DND-41 (cell line): ENCODE measurements around the gene VAPB.

Source experiments
- ATAC-seq: fragments of 200-7000 bp; cut with Tn5 transposase; 3 replicates; pipeline ENCODE4 v1.9.1; 2021; ENCODE audit warnings: low read depth; ENCODE audit not compliant: insufficient read depth
- DNase-seq: peaks from one replicate; pipeline ENCODE4 v3.0.0-alpha.2; 2020
- H2AFZ ChIP-seq: 2 replicates; pipeline ENCODE4 v1.6.0; 2012; ENCODE audit warnings: low read depth, low read length
- H3K27ac ChIP-seq: 2 replicates; pipeline ENCODE4 v1.5.1; 2012; ENCODE audit warnings: low read length, inconsistent platforms
- H3K27me3 ChIP-seq: fragments of 200-600 bp; sonication (generic); 2 replicates; pipeline ENCODE4 v1.6.0; 2012; ENCODE audit warnings: low read length, mild to moderate bottlenecking, inconsistent platforms; ENCODE audit not compliant: insufficient read depth, poor library complexity
- H3K36me3 ChIP-seq: 2 replicates; pipeline ENCODE4 v1.5.1; 2012; ENCODE audit warnings: low read length, inconsistent platforms; ENCODE audit not compliant: insufficient read depth
- H3K4me1 ChIP-seq: 2 replicates; pipeline ENCODE4 v1.5.1; 2012; ENCODE audit warnings: mild to moderate bottlenecking, low read length; ENCODE audit not compliant: insufficient read depth
- H3K4me2 ChIP-seq: 2 replicates; pipeline ENCODE4 v1.6.0; 2012; ENCODE audit warnings: mild to moderate bottlenecking, moderate library complexity, low read length, inconsistent platforms; ENCODE audit not compliant: insufficient read depth
- H3K4me3 ChIP-seq, 2 experiments: fragments of 200-600 bp in 1 of 2; shearing (Covaris generic) in 1 of 2; 2 replicates each; pipeline ENCODE4 v1.5.1; 2012 to 2016; ENCODE audit warnings: inconsistent platforms in 2 of 2, low read length in 2 of 2, mild to moderate bottlenecking in 2 of 2, low read depth in 1 of 2, moderate library complexity in 1 of 2
- H3K79me2 ChIP-seq: 2 replicates; pipeline ENCODE4 v1.6.0; 2012; ENCODE audit warnings: low read length, inconsistent platforms; ENCODE audit not compliant: insufficient read depth
- H3K9ac ChIP-seq: 2 replicates; pipeline ENCODE4 v1.6.0; 2012; ENCODE audit warnings: low read depth, mild to moderate bottlenecking, inconsistent platforms, low read length, moderate library complexity
- H3K9me3 ChIP-seq: 2 replicates; pipeline ENCODE4 v1.5.1; 2012; ENCODE audit warnings: low read length, moderate library complexity, mild to moderate bottlenecking, inconsistent platforms; ENCODE audit not compliant: insufficient read depth, severe bottlenecking
- H4K20me1 ChIP-seq: 2 replicates; pipeline ENCODE4 v1.6.0; 2012; ENCODE audit warnings: low read length; ENCODE audit not compliant: insufficient read depth
- CTCF ChIP-seq: IDR thresholded peaks from 2 replicates; pipeline ENCODE4 v1.5.1; 2012; ENCODE audit warnings: borderline replicate concordance, low read length, moderate library complexity, mild to moderate bottlenecking; ENCODE audit not compliant: poor library complexity, severe bottlenecking; ENCODE audit errors: extremely low read depth
- EZH2 ChIP-seq: IDR thresholded peaks from 3 replicates; pipeline ENCODE4 v1.6.1; 2012; ENCODE audit warnings: borderline replicate concordance, low read depth, mild to moderate bottlenecking, moderate library complexity, low read length, inconsistent platforms; ENCODE audit not compliant: severe bottlenecking

VAPB gene

GRCh38 chr20:58481481-58482021, 92.5 kb downstream of the VAPB start:
- Histone ChIP-seq H3K9me3 (peaks cover 41% of the 10 kb centered on the region), H3K4me3 (no peak overlapping the region), H3K27me3 (no peaks in the 10 kb centered on the region), H3K36me3 (no peaks in the 10 kb centered on the region), H3K4me2 (no peak overlapping the region), H3K79me2 (no peaks in the 10 kb centered on the region), H4K20me1 (no peaks in the 10 kb centered on the region), H3K4me1 (no peaks in the 10 kb centered on the region), H3K27ac (no peak overlapping the region), H2AFZ (no peak overlapping the region), H3K9ac (no peak overlapping the region)
- TF ChIP-seq CTCF = peak; percentile 14
- no peak for TF ChIP-seq EZH2
- ATAC-seq (no peak), DNase-seq (no peak)

GRCh38 chr20:58482416-58482815, 93.4 kb downstream of the VAPB start:
- no peak overlapping the region for H3K4me3 ChIP-seq
- H3K27ac ChIP-seq = no peak overlapping the region
- H3K79me2 ChIP-seq = no peaks in the 10 kb centered on the region
- H3K4me1 ChIP-seq = no peaks in the 10 kb centered on the region
- no peak overlapping the region for H2AFZ ChIP-seq
- no peak for TF ChIP-seq EZH2
- no peak for TF ChIP-seq CTCF
- H3K9ac ChIP-seq = no peak overlapping the region
- ATAC-seq (no peak), DNase-seq (no peak)
- no peak overlapping the region for H3K4me2 ChIP-seq
- H4K20me1 ChIP-seq = no peaks in the 10 kb centered on the region
- no peaks in the 10 kb centered on the region for H3K36me3 ChIP-seq
- no peaks in the 10 kb centered on the region for H3K27me3 ChIP-seq
- peaks cover 40% of the 10 kb centered on the region for H3K9me3 ChIP-seq

GRCh38 chr20:58483051-58483450, 94.0 kb downstream of the VAPB start:
- no peak overlapping the region for H3K4me2 ChIP-seq
- DNase-seq = no peak

More at GRCh38 chr20:58483051-58483450, 94.0 kb downstream of the VAPB start:
- Histone ChIP-seq H3K4me1 (no peaks in the 10 kb centered on the region), H3K27me3 (no peaks in the 10 kb centered on the region), H3K79me2 (no peaks in the 10 kb centered on the region), H2AFZ (no peak overlapping the region), H3K9me3 (peaks cover 39% of the 10 kb centered on the region), H3K9ac (no peak overlapping the region), H3K27ac (no peak overlapping the region), H4K20me1 (no peaks in the 10 kb centered on the region), H3K4me3 (no peak overlapping the region), H3K36me3 (no peaks in the 10 kb centered on the region)
- TF ChIP-seq CTCF (no peak), EZH2 (no peak)
- no peak for ATAC-seq
